Activated CD4-positive, alpha-beta T cell treated with anti-CD3 and anti-CD28 coated beads, Interleukin-2, amount 50 U/mL, for 4 hours (primary cell): Measurements from ENCODE around the gene BRINP1.

Experiments
- DNase-seq, 2 experiments: peaks; one replicate each; pipeline ENCODE4 v3.0.0-alpha.2; 2020

Gene BRINP1

DNA sequence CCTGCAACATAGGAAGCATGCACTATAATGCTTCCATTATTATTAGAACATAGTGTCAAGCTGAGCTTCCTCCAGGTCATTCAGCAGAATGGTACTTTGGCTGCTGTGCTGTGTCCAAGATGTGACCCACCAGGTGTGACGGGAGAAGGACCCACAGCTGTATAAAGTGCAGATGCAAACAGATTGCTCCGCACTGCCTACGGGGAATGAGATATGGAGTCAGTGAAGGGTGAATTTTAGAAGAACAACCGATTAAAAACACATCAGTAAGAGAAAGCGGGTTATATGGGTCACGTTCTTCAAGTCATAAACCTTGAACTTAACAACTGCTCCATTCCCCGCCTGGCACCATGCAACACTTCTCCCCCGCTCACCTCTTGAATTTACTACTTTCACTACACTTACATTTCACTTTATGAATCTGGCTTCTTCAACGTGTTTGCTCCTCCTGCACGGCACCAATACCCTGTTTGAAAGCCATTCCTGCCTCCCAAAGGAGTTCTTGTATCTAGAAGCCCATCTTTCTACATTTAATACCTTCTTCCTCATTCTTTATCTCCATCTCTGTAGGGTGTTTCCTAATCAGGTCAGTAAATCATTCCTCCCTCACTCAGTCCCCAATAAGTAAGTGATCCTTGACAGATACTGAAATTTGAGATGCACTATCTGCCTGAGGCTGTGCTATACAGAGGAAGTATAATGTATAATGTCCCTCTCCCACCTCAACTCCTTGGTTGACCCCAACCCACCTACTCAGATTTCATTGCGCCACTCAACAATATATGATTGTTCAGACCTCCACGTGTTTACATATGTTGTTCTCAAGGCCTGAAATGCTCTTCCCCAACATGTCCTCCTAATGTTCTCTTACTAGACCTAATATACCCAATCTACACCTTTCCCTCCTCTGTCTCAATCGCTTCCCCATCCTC, 25.9 kb downstream of the BRINP1 start:
- no peak for DNase-seq

DNA sequence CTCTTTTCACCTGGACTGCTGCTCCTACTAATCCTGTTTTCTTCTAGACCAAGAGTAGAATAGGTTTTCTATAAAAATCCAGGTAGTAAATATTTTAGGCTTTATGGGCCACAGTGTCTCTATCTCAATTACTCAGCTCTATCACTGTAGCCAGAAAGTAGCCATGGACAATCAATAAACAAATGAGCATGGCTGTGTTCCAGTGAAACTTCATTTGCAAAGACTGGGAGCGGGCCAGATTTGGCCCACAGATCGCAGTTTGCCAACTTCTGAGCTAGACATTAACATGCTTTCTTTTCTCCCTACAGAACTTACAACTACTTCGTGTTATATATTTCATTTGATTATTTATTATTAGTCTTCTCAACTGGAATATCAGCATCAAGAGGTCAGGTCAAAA, 30.2 kb downstream of the BRINP1 start:
- no peak for DNase-seq

DNA sequence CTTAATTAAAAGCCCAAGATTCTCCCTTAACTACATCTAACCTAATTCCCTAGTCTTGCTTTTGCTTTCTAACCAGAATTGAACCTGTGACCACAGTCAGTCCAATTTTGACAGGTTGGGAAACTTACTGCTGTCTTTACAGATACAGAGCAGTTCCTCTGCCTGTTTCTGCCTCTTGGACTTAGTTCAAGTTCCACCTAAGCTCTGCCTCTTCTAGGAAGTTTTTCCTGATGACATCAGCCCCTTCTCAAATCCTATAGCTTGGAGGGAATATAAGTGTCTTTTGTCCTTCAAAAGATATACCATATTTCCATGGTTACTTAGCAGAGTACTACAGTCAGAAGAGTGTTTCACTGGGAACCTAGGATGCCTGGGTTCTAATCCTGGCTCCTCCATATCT, 31.7 kb downstream of the BRINP1 start:
- DNase-seq, result no peak

DNA sequence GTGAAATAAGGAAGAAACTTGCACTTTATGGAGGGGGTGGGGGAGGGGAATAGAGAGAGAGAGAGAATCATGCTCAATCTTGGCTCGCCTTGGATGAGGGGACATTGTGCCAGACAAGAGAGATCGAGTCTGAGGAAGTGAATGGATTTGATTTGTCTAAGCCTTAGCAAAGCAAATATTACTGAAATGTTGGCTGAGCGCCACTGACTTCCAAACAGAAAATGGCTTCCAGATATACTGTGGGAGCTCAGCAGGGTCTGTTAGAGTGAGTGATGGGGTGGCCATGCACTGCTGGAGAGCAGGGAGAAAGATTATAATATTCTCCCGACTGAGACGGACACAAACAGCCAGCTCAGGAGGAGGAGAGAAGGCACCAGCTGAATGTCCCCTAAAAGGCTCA, 34.5 kb downstream of the BRINP1 start:
- DNase-seq, result no peak

DNA sequence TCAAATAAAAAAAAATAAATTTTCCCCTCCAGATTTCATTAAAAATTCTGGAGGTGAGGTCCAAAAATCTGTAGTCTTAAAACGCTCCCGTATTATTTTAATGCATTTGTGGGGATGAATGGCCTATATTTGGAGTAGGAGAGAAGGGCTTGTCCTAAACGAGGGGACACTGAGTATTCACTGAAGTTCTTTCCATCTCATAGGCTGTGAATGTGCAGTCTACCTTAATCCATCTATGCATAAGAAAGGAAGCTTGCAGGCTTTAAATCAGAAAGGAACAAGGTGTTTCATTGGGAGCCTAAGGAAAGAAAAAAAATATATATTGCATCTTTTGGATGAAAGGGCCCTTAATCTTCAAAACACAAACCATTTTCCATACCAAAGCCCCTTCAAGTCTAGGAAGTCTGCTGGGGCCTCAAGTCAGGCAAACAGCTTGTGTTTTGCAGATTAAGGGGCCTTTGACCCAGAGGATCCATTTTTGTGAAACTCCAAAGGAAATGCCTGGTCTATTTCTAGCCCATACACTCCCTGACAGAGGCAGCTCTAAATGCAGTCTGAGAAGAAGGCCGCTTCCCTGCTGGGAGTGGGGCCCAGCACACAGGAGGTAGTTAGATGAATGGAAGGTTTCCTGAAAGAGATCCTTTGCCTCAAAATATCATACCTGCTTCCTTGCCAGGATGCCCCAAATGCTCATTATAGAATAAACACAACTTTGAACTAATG, 35.6 kb downstream of the BRINP1 start:
- no peak for DNase-seq

DNA sequence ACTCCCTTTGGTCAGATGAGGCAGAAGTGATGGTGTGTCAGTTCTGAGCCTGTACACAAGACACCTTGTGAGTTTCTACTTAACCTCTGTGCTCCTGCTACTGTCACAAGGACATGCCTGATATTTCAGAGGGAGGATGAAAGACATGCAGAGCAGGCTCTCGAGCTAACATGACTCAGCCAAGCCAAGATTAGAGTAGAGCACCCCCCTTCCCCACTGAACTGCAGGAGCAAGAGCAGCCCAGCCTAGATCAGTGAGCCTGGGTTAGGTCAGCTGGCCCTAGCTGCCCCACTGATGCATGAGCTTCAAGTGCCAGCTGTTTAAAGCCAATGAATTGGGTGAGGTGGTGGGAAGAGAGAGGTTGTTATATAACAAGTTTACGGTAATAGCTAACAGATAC, 36.7 kb downstream of the BRINP1 start:
- DNase-seq, result no peak

DNA sequence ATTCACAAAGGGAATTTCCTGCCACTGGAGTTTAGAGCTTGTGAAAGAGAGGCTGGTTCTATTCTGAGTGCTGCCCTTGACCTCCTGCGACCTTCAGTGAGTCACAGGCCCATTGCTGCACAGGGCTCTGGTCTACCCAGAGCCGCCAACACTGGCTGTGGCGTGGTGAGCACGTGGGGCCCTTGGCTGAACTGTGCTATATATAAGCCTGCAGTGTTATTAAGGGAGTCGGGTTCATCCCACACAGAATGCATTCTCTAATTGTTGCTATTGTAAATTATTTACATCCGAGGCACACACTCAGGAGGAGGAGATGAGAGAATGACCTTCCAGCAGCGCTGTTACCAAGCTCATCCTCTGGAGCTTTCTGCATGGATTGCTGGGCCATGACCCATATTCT, 47.1 kb downstream of the BRINP1 start:
- DNase-seq, result no peak

DNA sequence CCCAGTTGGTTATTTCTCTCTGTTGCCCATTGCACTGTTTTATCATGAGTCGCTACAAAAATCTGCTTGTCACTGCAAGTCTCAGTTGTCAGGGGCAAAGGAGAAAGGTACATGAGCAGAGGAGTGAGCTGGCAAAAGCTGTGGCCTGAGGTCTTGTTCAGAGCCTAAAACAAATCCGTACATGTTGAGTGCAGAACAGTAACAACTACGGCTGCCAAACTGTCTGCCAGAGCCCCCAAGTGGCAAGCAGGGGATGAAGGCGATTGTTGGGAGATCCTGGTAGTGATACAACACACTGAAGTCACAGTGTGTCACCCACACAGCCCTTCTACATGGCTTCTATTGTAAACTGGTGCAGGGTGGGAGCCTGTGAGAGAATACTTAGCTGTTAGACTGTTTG, 50.9 kb downstream of the BRINP1 start:
- DNase-seq, result no peak

DNA sequence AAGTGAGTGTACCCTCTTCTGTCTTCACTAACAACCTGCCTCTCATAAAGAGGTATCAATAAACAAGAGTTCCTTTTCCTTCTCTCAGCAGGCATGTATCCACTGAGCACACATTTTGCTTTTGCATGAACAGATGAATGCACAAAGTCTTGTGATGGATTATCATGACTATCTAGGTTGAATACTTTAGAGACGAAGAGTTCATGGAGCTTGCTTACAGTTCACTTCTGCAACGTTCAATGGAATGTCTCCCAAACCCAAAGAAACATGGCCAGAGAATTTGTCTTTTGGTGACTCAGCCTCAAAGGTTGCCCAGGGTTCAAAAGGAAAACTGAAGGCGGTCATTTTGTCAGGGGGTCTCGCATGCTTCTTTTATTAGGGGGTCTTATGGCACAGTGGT, 55.4 kb downstream of the BRINP1 start:
- DNase-seq, result no peak

DNA sequence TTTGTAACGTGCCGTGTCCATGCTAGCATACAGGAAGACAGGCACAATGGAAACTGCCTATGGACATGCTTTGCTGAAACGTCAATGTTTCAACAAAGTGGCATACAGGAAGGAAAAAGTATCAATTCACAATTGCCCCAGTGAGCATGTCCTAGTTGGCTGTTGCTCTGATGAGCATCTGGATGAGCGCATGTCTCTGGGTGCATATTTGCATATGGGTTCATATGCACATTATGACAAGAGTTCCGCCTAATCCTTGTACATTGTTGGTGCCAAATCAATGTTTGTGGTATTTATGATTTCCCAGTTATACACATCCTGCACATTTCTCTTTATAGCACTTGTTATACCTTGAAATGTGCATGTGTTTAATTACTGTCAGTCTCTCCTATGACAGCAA, 58.5 kb downstream of the BRINP1 start:
- DNase-seq, result no peak

DNA sequence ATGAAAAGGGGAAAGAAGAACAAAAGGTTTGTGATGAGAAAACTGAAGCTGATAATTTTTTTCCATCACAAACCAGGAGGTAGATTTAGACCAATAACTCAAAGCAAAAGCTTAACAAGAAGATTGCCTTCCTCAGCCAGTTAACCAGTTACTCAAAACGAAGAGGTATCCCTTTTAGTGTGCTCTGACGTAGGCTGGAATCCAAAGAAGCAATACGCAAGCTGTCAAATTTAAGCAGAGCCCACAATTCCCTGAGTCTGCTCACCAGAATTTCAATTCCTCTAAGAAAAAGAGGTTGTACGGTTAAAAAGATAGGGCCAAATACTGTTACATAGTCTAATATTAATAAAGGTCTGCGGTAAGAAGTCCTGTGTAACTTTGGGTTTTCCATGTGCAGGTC, 61.8 kb downstream of the BRINP1 start:
- no peak for DNase-seq

DNA sequence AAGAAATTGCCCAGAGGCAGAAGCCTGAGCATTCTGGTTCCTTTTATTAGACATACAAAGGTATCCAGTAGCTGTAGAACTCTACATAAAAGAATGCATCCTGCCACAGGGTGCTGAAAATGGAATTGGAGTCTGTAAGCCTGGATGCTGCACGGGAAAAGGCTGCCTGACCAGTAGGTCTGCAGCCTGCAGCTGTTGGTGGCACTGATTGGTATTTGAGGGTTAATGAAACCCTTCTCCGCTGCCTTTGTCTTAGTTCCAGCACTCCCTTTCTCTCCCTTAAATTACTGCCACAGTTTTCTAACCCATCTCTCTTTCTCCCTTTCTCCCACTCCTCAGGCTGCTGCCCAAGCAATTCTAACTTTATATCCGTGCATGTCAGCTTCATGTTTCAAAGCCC, 64.7 kb downstream of the BRINP1 start:
- no peak for DNase-seq

DNA sequence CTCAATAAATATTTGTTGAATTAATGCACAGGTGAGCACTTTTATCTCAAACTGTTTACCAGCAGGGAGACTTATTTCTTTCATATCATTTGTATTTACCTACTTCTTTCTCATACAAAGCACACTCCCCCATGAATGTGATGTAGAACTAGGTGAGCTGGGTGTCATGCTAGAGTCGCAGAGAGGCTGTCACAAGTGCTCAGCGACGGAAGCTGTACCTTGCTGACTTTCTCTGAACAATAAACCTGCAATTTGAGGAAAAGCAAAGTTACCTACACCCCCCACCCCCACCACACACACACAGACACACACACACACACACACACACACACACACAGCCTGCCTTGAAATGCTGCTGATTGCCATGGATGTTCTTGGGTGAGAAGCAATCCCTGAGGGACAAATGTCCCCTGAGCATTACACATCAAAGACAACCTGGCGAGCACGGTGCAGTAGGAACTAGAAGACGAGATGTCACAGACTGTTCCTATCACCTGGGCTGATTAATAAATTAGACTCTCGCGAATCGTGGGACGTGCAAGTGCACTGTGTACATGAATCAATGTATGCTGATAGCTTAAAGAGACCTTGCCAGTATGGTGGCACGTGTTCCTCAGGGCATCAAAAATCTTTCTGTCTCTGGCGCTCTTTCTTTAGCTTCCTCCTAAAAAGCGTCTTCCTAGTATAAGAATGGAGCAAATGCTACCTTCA, 66.1 kb downstream of the BRINP1 start:
- no peak for DNase-seq

DNA sequence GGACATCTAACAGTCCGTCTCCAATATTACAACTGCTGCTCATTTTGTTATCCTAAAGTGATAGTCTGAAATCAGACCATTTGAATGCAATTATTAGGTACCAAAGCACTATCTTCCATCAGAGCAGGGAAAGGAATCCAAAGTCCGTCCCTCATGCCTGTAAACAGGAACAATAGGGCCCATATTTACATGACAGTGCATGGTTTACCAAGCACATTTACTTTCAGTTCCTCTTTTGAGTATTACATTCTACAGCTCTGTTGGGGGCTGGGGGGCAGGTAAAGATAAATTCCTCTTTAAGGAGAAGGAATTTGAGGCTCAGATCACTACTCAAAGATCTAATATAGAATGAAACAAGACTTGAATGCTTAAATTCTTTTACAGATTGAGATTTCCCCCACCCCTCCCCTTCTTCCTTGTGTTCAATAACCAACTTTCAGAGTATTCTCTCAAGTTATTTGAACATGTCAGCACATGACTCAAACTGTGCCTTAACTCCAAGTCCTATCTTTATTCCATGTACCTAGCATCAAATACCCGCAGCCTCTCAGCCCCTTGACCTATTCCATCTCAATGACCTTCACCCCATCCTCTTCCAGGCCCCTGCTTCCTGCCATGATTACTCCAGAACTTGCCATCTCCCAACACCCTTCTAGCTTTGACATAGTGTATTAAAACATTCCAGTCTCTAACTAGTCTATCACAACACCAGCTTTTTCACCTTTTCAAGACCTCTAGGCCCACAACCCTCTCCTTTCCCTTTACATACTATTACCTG, 71.0 kb downstream of the BRINP1 start:
- DNase-seq, result no peak

DNA sequence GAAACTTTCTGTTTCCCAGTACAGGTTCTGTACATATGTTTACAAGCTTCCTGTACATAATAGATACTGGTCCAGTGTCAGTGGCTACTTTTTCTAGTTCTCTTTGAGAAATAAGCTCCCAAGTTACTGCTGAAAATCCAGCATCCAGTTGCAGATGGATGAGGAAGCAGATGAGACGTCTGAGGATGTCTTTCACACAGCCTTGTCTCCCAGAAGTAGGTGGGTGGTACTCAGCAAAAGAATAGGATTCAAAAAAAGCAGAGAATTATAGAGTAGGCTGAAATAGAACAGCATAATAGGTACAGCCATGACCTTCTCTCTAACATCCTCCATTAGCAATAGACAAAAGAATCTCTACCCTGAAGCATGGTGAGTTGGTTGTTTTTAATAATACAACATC, 77.7 kb downstream of the BRINP1 start:
- DNase-seq, result no peak

DNA sequence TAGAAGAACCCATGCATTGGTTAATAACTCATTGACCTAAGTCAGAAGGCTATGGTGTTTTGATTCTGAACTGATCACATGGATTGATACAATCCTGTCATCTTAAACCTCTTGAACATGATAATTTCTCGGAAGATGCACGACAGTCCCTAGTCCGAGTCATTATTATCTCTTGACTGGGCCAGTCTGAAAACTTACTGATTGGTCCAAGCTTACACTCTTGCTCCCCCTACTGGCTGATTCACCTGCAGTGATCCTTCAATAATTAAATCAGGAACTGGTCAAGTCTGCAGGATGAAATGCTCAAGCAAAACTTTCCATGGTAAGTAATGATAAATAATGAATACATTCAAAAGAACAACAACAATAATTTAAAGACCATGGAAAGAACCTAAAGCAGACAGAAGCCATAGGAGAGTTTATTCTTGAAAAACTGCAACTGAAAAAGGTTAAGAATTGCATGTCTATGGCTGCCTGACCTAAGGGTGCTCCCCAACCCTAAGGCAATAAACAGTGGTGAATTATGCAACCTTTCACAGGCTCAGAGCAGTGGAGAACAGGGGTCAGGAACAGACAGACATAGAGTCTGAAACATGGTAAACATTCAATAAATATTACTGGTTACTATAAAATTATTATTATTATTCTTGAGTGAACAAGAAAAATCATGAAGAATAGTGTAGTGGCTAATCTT, 79.3 kb downstream of the BRINP1 start:
- no peak for DNase-seq

DNA sequence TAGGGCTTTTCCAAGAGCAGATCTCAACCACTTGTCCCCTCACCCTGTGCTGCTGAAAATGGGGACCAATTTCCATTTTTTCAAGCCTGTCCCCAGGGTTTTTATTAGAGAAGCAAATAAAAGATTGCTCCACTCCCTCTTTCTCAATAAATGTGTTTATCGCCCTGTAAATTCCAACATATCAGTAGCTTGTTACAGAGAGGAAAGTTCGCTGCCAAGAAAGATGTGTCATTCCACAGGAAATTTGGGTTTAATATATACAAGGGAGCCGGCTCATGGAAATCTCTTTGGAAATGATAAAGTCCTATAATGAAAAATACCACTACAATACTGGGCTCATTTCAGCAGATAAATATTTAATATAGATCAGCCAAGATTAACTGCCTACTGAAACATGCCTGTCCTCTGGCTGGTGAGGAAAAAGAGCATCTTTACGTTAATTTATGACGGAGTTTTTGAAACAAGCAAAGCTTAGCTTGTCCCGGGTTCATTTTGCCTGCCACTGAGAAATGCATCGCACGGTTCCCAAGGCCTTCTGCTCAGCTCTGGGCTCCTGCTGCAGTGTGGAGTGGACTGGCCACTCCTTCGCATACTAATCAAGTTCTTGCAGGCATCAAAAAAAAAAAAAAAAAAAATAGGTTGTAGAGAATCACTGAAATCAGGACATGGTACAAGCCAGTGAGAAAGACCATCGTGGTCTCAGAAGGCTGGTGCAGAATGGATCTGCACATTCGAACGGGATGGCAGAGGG, 84.5 kb downstream of the BRINP1 start:
- DNase-seq, result no peak

DNA sequence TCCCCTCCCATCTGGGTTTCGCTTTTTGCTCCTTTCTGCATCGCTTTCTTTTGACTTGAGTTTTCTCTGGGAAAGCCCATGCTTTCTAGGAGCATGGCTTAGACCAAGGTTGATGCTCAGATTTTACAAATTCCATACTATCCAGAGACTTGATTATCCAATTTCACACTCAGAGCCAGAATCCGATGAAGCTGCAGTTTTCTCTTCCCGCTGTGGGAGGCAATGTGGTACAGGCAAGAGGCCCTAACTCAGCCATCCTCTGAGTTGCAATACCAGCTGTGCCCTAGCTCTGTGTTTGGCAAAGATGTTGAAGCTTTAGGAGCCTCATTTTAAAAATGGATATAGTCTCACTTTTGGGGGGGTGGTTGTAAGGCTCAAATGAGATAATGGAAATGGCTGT, 85.1 kb downstream of the BRINP1 start:
- no peak for DNase-seq

DNA sequence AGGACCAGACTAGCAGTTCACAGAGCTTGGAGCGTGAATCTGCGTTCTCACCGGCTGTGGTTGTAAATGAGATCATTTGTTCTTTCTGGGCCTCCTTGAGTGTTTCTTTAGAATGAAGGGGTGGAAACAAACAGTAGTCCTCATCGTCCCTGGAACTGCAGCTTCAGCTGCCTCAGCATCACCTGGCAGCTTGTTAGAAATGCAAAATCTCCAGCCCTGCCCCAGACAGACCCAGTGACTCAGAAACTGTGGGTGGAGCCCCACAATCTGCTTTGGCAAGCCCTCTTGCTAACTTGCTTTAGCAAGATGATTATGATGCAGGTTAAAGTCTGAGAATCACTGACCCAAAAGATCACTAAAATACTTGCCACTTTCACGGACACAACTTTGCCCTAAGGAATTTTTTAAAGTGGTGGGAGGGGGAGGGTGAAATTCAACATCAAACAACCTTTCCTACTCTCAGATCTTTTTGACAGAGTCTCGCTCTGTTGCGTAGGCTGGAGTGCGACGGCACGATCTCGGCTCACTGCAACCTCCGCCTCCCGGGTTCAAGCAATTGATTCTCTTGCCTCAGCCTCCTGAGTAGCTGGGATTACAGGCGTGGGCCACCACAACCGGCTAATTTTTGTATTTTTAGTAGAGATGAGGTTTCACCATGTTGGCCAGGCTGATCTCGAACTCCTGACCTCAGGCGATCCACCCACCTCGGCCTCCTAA, 86.0 kb downstream of the BRINP1 start:
- DNase-seq, result no peak

DNA sequence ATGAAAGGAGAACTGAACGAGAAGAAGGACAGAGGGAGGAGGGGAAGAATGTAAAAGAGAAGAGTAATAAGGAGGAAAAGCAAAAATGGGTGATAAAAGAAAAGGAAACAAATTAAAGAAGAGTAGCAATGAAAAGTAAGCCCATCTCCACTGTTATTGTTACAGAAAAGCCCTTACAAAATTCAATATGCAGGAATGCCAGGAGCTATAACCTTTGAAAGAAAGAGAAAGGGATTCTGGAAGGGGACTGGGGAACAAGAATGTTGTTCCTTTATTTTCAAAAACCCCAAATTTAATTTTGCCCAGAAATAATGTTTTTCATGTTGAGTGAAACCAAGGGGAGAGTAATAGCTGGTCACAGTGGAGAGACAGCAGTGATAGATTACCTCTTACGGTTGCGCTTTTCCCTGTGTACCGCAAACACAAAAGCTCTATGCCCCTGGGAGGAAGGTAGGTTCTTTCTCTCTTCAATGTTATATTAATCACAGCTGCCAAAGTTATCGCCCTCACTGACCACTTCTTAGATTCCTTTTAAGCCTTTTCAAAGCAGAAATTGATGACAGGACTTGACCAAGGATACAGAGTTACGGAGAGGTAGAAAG, 86.7 kb downstream of the BRINP1 start:
- DNase-seq, result no peak
